Measurements from ENCODE around the gene ZBED2.

The ZBED2 gene

GRCh38 chr3:111615880-111616279 is 20.7 kb upstream of the ZBED2 start:
- CTCF ChIA-PET: no interaction called here
- POLR2A ChIA-PET: no interaction called here
- DNase-seq (ENCODE audit: extremely low spot score): no peak
- TF ChIP-seq L3MBTL2 (conservative IDR thresholded peaks at IDR 0.05) (no peak), CTBP1 (IDR thresholded peaks at IDR 0.05; ENCODE audit: borderline replicate concordance) (no peak), SP1 (IDR thresholded peaks at IDR 0.05) (no peak), ELF4 (IDR thresholded peaks at IDR 0.05) (no peak), HDGF (IDR thresholded peaks at IDR 0.05; ENCODE audit: borderline replicate concordance) (no peak), NFRKB (IDR thresholded peaks at IDR 0.05) (no peak), FOXM1 (IDR thresholded peaks at IDR 0.05; ENCODE audit: borderline replicate concordance) (no peak), ZNF384 (IDR thresholded peaks at IDR 0.05) (no peak)

GRCh38 chr3:111613294-111613693 is 18.1 kb upstream of the ZBED2 start:
- CTCF ChIA-PET: no interaction called here
- no peak for TF ChIP-seq ZNF384 (IDR thresholded peaks at IDR 0.05)
- TF ChIP-seq, protein P1, sequence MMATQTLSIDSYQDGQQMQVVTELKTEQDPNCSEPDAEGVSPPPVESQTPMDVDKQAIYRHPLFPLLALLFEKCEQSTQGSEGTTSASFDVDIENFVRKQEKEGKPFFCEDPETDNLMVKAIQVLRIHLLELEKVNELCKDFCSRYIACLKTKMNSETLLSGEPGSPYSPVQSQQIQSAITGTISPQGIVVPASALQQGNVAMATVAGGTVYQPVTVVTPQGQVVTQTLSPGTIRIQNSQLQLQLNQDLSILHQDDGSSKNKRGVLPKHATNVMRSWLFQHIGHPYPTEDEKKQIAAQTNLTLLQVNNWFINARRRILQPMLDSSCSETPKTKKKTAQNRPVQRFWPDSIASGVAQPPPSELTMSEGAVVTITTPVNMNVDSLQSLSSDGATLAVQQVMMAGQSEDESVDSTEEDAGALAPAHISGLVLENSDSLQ (IDR thresholded peaks at IDR 0.05): no peak
- POLR2A ChIA-PET: no interaction called here
- no peak for DNase-seq (ENCODE audit: extremely low spot score)

DNA sequence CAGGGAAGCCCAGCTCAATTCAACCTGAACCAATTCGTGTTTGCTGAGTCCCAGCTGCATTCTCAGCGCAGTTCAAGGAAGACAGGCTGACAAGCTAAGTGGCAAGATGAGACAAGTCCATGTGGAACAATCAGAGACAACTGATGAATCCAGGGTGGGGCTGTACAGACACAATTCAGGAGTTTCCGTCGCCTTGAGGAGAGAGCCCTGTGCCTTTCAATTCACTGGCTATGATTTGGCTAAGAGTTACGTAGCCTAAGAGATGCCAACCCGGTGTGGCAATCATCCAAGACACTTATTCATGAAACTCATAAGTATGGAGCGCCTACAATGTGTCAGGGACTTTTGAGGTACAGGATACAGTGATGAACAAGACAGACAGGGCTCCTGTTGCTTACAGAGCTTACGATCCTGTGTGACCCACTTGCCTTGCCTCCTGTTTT is 15.5 kb upstream of the ZBED2 start:
- DNase-seq (ENCODE audit: extremely low spot score): no peak
- POLR2A ChIA-PET: no interaction called here
- CTCF ChIA-PET: no interaction called here
- TF ChIP-seq ELF4 (IDR thresholded peaks at IDR 0.05): no peak

GRCh38 chr3:111610189-111610588 is 15.0 kb upstream of the ZBED2 start:
- no peak for DNase-seq (ENCODE audit: extremely low spot score)
- POLR2A ChIA-PET: no interaction called here
- TF ChIP-seq NFRKB (IDR thresholded peaks at IDR 0.05) (no peak), FOXM1 (IDR thresholded peaks at IDR 0.05; ENCODE audit: borderline replicate concordance) (no peak), L3MBTL2 (conservative IDR thresholded peaks at IDR 0.05) (no peak), FOXA1 (IDR thresholded peaks at IDR 0.05) (no peak), BHLHE40 (IDR thresholded peaks at IDR 0.05; ENCODE audit: borderline replicate concordance) (no peak), FOXK2 (IDR thresholded peaks at IDR 0.05) (no peak), CTBP1 (IDR thresholded peaks at IDR 0.05; ENCODE audit: borderline replicate concordance) (no peak), SUZ12 (IDR thresholded peaks at IDR 0.05) (no peak), HDGF (IDR thresholded peaks at IDR 0.05; ENCODE audit: borderline replicate concordance) (no peak), SP1 (IDR thresholded peaks at IDR 0.05) (no peak), ARNT (IDR thresholded peaks at IDR 0.05) (no peak), LEF1 (IDR thresholded peaks at IDR 0.05; ENCODE audit: borderline replicate concordance) (no peak), ZNF384 (IDR thresholded peaks at IDR 0.05) (no peak), ELF4 (IDR thresholded peaks at IDR 0.05) (no peak), TARDBP (IDR thresholded peaks at IDR 0.05) (no peak)
- TF ChIP-seq, protein P1 (IDR thresholded peaks at IDR 0.05): no peak
- CTCF ChIA-PET: no interaction called here

GRCh38 chr3:111609700-111610099 is 14.6 kb upstream of the ZBED2 start:
- DNase-seq (ENCODE audit: extremely low spot score): no peak
- ChIA-PET CTCF (no interaction called here), POLR2A (no interaction called here)
- TF ChIP-seq ZNF384 (IDR thresholded peaks at IDR 0.05): no peak
- TF ChIP-seq, protein P1 (IDR thresholded peaks at IDR 0.05): no peak
- no peak for TF ChIP-seq BHLHE40 (IDR thresholded peaks at IDR 0.05; ENCODE audit: borderline replicate concordance)
- TF ChIP-seq FOXK2 (IDR thresholded peaks at IDR 0.05): no peak
- TF ChIP-seq NFRKB (IDR thresholded peaks at IDR 0.05): no peak
- TF ChIP-seq HDGF (IDR thresholded peaks at IDR 0.05; ENCODE audit: borderline replicate concordance): no peak
- TF ChIP-seq SP1 (IDR thresholded peaks at IDR 0.05): no peak
- TF ChIP-seq CTBP1 (IDR thresholded peaks at IDR 0.05; ENCODE audit: borderline replicate concordance): no peak
- TF ChIP-seq FOXM1 (IDR thresholded peaks at IDR 0.05; ENCODE audit: borderline replicate concordance): no peak
- no peak for TF ChIP-seq ELF4 (IDR thresholded peaks at IDR 0.05)
- no peak for TF ChIP-seq L3MBTL2 (conservative IDR thresholded peaks at IDR 0.05)
- TF ChIP-seq TARDBP (IDR thresholded peaks at IDR 0.05): no peak

- no peak for DNase-seq (ENCODE audit: extremely low spot score)
- ChIA-PET CTCF (no interaction called here), POLR2A (no interaction called here)
- TF ChIP-seq ARNT (IDR thresholded peaks at IDR 0.05) (no peak), LEF1 (IDR thresholded peaks at IDR 0.05; ENCODE audit: borderline replicate concordance) (no peak), FOXA1 (IDR thresholded peaks at IDR 0.05) (no peak), ELF4 (IDR thresholded peaks at IDR 0.05) (no peak), FOXK2 (IDR thresholded peaks at IDR 0.05) (no peak), FOXM1 (IDR thresholded peaks at IDR 0.05; ENCODE audit: borderline replicate concordance) (no peak)
- TF ChIP-seq, protein P1 (IDR thresholded peaks at IDR 0.05): no peak
These were observed 13.2 kb upstream of the ZBED2 start for GRCh38 chr3:111608383-111608782.

All from HEK293T (cell line).